AG09319 (cell line): ENCODE measurements around the gene PNPLA1.

ENCODE experiments used
- DNase-seq: peaks from one replicate; pipeline ENCODE4 v3.0.0-alpha.2; 2010; ENCODE audit warnings: low read depth; ENCODE audit errors: extremely low read depth
- TF ChIP-seq, protein P1 (sequence below): IDR thresholded peaks from 2 replicates; pipeline ENCODE4 v1.5.1; 2011; ENCODE audit warnings: low read depth, mild to moderate bottlenecking, inconsistent platforms, low read length, moderate library complexity

Gene PNPLA1

DNA sequence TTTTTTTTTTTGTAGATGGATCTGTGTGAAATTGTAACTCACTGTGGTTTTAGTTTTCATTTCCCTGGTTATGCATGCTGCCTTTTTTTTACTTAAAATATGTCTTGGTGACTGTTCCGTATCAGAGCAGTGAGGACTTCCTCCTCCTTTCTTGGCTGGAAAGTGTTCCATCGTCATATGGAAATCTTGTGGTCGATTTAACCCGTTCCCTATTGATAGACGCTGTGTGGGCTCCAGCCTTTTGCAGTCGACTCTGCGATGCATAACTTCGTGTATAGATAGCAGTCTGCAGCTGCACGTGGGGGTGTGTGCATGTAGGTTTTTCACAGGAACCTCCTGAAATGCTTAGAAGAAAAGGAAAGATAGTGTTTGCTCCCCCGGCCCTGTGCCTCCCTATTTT, 28.1 kb upstream of the PNPLA1 start:
- TF ChIP-seq, protein P1, sequence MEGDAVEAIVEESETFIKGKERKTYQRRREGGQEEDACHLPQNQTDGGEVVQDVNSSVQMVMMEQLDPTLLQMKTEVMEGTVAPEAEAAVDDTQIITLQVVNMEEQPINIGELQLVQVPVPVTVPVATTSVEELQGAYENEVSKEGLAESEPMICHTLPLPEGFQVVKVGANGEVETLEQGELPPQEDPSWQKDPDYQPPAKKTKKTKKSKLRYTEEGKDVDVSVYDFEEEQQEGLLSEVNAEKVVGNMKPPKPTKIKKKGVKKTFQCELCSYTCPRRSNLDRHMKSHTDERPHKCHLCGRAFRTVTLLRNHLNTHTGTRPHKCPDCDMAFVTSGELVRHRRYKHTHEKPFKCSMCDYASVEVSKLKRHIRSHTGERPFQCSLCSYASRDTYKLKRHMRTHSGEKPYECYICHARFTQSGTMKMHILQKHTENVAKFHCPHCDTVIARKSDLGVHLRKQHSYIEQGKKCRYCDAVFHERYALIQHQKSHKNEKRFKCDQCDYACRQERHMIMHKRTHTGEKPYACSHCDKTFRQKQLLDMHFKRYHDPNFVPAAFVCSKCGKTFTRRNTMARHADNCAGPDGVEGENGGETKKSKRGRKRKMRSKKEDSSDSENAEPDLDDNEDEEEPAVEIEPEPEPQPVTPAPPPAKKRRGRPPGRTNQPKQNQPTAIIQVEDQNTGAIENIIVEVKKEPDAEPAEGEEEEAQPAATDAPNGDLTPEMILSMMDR: no peak
- no peak for DNase-seq

DNA sequence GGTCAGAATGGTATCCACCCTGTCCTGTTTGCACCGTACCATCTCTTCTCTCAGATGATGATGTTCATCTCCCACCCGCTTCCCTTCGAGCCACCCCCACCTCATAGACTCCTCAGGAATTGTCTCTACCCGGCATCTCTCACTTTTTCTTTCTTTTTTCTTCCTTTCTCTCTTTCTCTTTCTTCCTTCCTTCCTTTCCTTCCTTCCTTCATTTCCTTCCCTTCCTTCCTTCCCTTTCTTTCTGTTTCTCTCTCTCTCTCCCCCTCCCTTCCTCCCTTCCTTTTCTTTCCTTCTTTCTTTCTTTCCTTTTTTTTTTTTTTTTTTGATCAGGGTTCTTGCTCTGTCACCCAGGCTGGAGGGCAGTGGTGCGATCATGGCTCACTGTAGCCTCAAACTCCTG, 27.7 kb upstream of the PNPLA1 start:
- DNase-seq: no peak
- TF ChIP-seq, protein P1: no peak

DNA sequence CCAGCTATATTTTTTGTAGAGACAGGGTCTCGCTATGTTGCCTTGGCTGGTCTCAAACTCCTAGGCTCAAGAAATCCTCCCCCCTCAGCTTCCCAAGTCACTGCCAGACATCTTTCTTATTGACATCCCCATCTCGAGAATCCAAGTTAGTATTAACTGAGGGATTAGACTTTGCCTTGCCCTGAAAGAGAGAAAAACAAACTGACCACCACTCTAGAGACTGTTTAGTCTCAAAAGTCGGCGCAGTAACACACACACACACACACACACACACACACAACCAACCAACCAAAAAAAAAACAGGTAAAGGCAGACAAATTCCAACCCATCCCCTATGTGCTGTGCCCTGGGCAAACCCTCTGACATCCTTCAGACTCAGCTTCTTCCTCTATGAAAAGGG, 27.2 kb upstream of the PNPLA1 start:
- TF ChIP-seq, protein P1: no peak
- DNase-seq: no peak

DNA sequence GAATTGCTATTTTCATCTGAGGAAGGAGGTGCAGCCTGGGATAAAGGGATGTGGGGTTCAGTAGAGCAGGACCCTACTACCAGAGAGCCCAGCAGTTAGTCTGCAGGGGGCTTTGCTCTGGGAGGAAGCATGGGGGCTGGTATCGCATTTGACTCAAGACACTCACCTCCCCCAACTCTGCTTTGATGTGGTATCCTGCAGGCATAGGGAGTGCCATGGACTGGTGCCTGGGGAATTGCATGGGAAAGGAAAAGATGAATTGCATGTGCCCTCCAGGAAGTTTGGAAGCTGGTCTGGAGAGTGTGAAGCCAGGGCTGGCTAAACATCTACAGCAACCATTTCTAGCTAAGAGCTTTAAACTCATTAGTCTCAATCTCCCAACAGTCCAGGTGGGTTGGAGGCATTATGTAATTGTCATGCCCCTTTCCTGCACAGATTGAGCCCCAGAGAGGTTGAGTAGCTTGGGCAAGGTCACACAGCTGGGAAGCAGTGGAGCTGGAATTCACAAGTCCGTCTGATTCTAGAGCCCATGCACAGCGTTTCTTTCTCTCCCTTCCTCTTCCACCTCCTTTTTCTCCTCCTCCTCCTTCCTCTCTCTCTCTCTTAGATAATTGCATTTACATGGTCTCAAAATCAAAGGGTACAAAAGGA, 26.2 kb upstream of the PNPLA1 start:
- no peak for DNase-seq
- TF ChIP-seq, protein P1: no peak

DNA sequence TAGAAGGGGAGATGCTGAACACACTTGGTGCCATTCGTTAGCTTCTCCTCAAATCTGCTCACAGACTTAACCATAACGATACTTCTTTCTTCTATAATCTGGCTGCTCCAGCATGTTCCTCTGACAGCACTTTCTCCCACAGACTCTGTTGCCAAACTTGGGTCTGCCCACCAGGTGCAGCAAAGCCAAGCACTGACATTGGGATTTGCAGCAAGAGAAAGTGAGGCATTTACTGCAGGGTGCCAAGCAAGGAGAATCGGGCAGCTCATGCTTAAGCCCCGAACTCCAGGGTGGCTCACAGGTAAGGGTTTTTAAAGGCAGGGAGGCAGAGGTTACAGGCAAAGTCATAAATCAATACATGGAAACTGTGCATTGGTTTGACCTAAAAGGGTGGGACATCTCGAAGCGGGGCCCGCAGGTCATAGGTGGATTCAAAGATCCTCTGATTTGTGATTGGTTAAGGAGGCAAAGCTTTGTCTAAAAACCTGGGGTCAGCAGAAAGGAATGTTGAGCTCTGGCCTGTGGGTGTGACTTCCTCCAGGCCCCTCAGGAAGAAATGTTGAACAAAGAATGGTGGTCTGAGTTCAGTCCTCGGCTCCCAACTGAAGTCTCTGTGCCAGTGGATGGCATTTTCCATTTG, 25.1 kb upstream of the PNPLA1 start:
- no peak for DNase-seq
- TF ChIP-seq, protein P1: no peak

DNA sequence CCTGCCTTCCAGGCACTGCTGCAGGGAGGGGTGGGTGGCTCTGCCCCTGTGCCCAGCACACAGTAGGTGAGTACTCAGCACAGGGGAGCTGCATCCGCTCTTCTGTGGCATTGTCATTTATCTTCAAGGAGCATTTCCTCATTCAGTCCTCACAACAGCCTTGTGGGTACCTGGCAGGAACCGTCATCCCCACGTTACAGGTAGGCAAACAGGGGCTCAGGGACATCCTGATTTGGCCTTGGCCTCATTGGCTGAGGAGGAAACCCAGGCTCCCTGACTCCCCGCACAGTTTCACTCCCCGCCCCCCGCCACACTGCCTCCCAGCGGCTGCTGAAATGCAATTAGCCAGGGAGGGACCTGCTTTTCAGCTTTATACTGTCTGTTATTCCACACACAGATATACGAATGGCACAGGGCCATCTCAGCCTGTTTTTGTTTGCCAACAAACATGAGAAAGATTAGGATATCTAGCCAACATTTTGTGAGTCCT, 24.2 kb upstream of the PNPLA1 start:
- no peak for DNase-seq
- TF ChIP-seq, protein P1: no peak

DNA sequence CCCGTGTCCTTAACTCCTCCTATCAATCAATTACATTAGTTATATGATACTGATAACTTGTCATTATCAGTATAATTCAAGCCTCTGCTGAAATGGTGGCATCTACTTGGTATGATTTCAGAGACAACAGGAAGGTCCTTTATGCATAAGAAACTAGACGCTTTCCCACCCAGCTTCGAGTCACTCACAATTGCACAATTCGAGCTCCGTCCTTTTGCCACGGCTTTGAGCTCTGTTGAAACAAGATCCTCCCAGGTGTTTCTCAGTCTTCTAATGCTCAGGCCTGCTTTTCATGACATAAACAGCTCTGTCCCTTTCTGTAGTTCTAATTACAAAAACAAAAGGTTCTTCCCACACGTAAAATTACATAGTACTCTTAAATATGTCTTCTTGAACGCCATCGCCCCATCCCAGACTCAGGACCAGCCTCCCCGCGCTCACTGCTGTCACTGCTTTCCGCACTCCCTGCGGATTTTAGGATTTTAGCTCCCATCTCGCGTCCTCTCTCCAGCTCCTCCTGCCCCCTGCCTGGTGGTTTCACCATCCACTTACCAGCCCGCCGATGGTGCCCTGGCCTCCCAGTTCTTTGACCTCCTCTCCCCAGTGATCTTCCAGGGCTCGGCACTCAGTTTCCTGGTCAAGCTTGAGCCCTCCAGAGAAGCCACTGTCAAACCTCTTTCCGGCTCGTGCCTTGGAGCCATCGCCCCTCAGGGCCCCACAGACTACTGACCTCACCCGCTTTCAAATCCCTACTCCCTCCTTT, 23.2 kb upstream of the PNPLA1 start:
- TF ChIP-seq, protein P1: no peak
- no peak for DNase-seq
